OCI-M2 (cell line): ENCODE measurements around the gene SORCS3.

Experiments used
- DNase-seq: peaks from one replicate; lab custom pipeline; 2025; ENCODE audit not compliant: unreplicated experiment; lab: John Stamatoyannopoulos, UW

Gene SORCS3

GRCh38 chr10:105073999-105074398, 432.9 kb downstream of the SORCS3 start:
- no peak for DNase-seq

- no peak for DNase-seq
Observed at GRCh38 chr10:105075031-105075430, 433.9 kb downstream of the SORCS3 start.

- no peak for DNase-seq
Observed at GRCh38 chr10:105085980-105086379, 444.9 kb downstream of the SORCS3 start.

GRCh38 chr10:105094048-105094447, 453.0 kb downstream of the SORCS3 start:
- no peak for DNase-seq

GRCh38 chr10:105096316-105096715, 455.2 kb downstream of the SORCS3 start:
- DNase-seq, result no peak

GRCh38 chr10:105102977-105103376, 461.9 kb downstream of the SORCS3 start:
- DNase-seq, result no peak

GRCh38 chr10:105104297-105104696, 463.2 kb downstream of the SORCS3 start:
- no peak for DNase-seq

GRCh38 chr10:105109164-105109563, 468.1 kb downstream of the SORCS3 start:
- no peak for DNase-seq

- DNase-seq, result no peak
Observed at GRCh38 chr10:105112862-105113261, 471.8 kb downstream of the SORCS3 start.

GRCh38 chr10:105113666-105114065, 472.6 kb downstream of the SORCS3 start:
- no peak for DNase-seq

- DNase-seq, result no peak
Observed at GRCh38 chr10:105121743-105122142, 480.7 kb downstream of the SORCS3 start.

- no peak for DNase-seq
Observed at GRCh38 chr10:105128111-105128510, 487.0 kb downstream of the SORCS3 start.

- DNase-seq, result no peak
Observed at GRCh38 chr10:105138358-105138757, 497.3 kb downstream of the SORCS3 start.

GRCh38 chr10:105139363-105139896, 498.3 kb downstream of the SORCS3 start:
- DNase-seq, result no peak

- no peak for DNase-seq
Observed at GRCh38 chr10:105140600-105140999, 499.5 kb downstream of the SORCS3 start.

- no peak for DNase-seq
Observed at GRCh38 chr10:105145711-105146110, 504.6 kb downstream of the SORCS3 start.

- DNase-seq, result no peak
Observed at GRCh38 chr10:105146436-105146835, 505.3 kb downstream of the SORCS3 start.

GRCh38 chr10:105148456-105148855, 507.4 kb downstream of the SORCS3 start:
- DNase-seq, result no peak

GRCh38 chr10:105148921-105149320, 507.8 kb downstream of the SORCS3 start:
- DNase-seq, result no peak

- DNase-seq, result no peak
Observed at GRCh38 chr10:105149371-105149891, 508.3 kb downstream of the SORCS3 start.

- DNase-seq, result no peak
Observed at GRCh38 chr10:105150259-105150880, 509.3 kb downstream of the SORCS3 start.

GRCh38 chr10:105154736-105155135, 513.6 kb downstream of the SORCS3 start:
- no peak for DNase-seq

- no peak for DNase-seq
Observed at GRCh38 chr10:105159268-105159667, 518.2 kb downstream of the SORCS3 start.
